IPS-18c (cell line): Measurements from ENCODE around the gene FAM131B.

Source experiments
- H3K4me3 ChIP-seq: 2 replicates; pipeline ENCODE4 v1.7.0; 2013; ENCODE audit warnings: low read depth, mild to moderate bottlenecking, low read length, moderate library complexity; ENCODE audit not compliant: insufficient read depth
- H3K9me3 ChIP-seq: one replicate; pipeline ENCODE4 v1.6.1; 2013; ENCODE audit warnings: mild to moderate bottlenecking, low read length, moderate library complexity; ENCODE audit not compliant: control insufficient read depth, insufficient read depth

Gene FAM131B

GRCh38 chr7:143318661-143319060 lies 43.9 kb downstream of the FAM131B start:
- H3K9me3 ChIP-seq: no peaks in the 10 kb centered on the region
- no peak overlapping the region for H3K4me3 ChIP-seq

GRCh38 chr7:143316492-143316891 lies 46.0 kb downstream of the FAM131B start:
- Histone ChIP-seq H3K4me3 (no peak overlapping the region), H3K9me3 (no peaks in the 10 kb centered on the region)

GRCh38 chr7:143315776-143316175 lies 46.7 kb downstream of the FAM131B start, which contains the start of gene CLCN1:
Gene CLCN1, plus strand, starts transcription at chr7:143316111. Its CDS starts 102 bp downstream, at chr7:143316213.
- Histone ChIP-seq H3K4me3 (no peak within 1 kb of the TSS), H3K9me3 (no peaks in the 10 kb centered on the region)

GRCh38 chr7:143314127-143314526 lies 48.4 kb downstream of the FAM131B start:
- no peaks in the 10 kb centered on the region for H3K9me3 ChIP-seq
- H3K4me3 ChIP-seq: no peak overlapping the region

- Histone ChIP-seq H3K4me3 (no peak overlapping the region), H3K9me3 (no peaks in the 10 kb centered on the region)
Observed at GRCh38 chr7:143308632-143309031, 53.9 kb downstream of the FAM131B start.

GRCh38 chr7:143305423-143306070 lies 57.0 kb downstream of the FAM131B start:
- Histone ChIP-seq H3K4me3 (no peak overlapping the region), H3K9me3 (no peaks in the 10 kb centered on the region)

- Histone ChIP-seq H3K4me3 (no peak overlapping the region), H3K9me3 (no peaks in the 10 kb centered on the region)
Observed at GRCh38 chr7:143304938-143305337, 57.6 kb downstream of the FAM131B start.

GRCh38 chr7:143303733-143304132 lies 58.8 kb downstream of the FAM131B start:
- Histone ChIP-seq H3K4me3 (no peak overlapping the region), H3K9me3 (no peaks in the 10 kb centered on the region)
